K562 (cell line): ENCODE measurements around the gene WDR64. TPM values are rescaled to one million over a fixed set of nuclear protein-coding genes. Genes with fewer than 3 reads are reported as not detected.

Source experiments
- ATAC-seq: fragments of 200-7000 bp; cut with Tn5 transposase; 3 replicates; pipeline ENCODE4 v1.9.1; 2020; ENCODE audit warnings: moderate library complexity
- BruUV-seq: library from RNA; stranded (reverse); fragments of 400-500 nt; replicated peaks from 2 replicates; lab custom pipeline; 2021; lab: Mats Ljungman, UMichigan
- CTCF ChIA-PET: fragments of 300-600 bp; formaldehyde crosslinking; extraction: SDS; loops from one replicate; lab custom pipeline; 2021; ENCODE audit warnings: low intra/inter-chr PET ratio; lab: Yijun Ruan, JAX
- POLR2A ChIA-PET: fragments of 300-600, 350-650 bp; sonication (Branson Sonifier 250); formaldehyde crosslinking; extraction: SDS; loops from one replicate; lab custom pipeline; 2021; ENCODE audit warnings: antibody characterized with exemption, inconsistent platforms; lab: Yijun Ruan, JAX
- DNase-seq, 4 experiments: peaks; one replicate each; pipeline versions ENCODE4 v3.0.0 to v3.0.0-alpha.2; 2011 to 2018; ENCODE audit warnings: low spot score in 3 of 4, mixed read lengths in 3 of 4; ENCODE audit errors: extremely low read depth in 1 of 4
- FAIRE-seq: peaks from 2 replicates; lab custom pipeline; 2011; peaks lifted over from hg19 to GRCh38; lab: Jason Lieb, UNC
- H2AFZ ChIP-seq: 2 replicates; pipeline ENCODE4 v1.6.0; 2011; ENCODE audit warnings: low read depth, low read length, control low read depth, inconsistent platforms
- H3K27ac ChIP-seq: fragments of 200-600 bp; 3 replicates; pipeline ENCODE4 v1.8.0; 2011; ENCODE audit warnings: low read depth, mild to moderate bottlenecking, control low read depth, inconsistent platforms, low read length, moderate library complexity, mixed read lengths; ENCODE audit errors: extremely low read depth
- H3K27me3 ChIP-seq, 2 experiments: fragments of 300-600 bp in 1 of 2; 2 replicates in 1 of 2; 3 replicates in 1 of 2; pipeline versions ENCODE4 v1.6.0 to v1.8.0; 2011; ENCODE audit warnings: inconsistent platforms in 2 of 2, low read length in 2 of 2, mild to moderate bottlenecking in 1 of 2, mixed read lengths in 1 of 2, moderate library complexity in 1 of 2; ENCODE audit not compliant: control insufficient read depth in 2 of 2, insufficient read depth in 2 of 2
- H3K36me3 ChIP-seq: fragments of 300-600 bp; 3 replicates; pipeline ENCODE4 v1.8.0; 2011; ENCODE audit warnings: mild to moderate bottlenecking, low read length, inconsistent platforms; ENCODE audit not compliant: control insufficient read depth, insufficient read depth
- H3K4me1 ChIP-seq, 2 experiments: fragments of 200-600 bp in 1 of 2; replicated peaks in 1 of 2; 2 replicates in 1 of 2; 3 replicates in 1 of 2; pipeline versions ENCODE4 v1.5.1 to v1.8.0; 2011; ENCODE audit warnings: inconsistent platforms in 2 of 2, low read length in 2 of 2, mild to moderate bottlenecking in 1 of 2, mixed read lengths in 1 of 2, moderate library complexity in 1 of 2; ENCODE audit not compliant: control insufficient read depth in 2 of 2, insufficient read depth in 2 of 2
- H3K4me2 ChIP-seq: 2 replicates; pipeline ENCODE4 v1.6.1; 2011; ENCODE audit warnings: low read length, control low read depth, inconsistent platforms, mixed read lengths; ENCODE audit not compliant: insufficient read depth
- H3K4me3 ChIP-seq: fragments of 200-600 bp; sonication (generic), shearing (Covaris generic); 2 replicates; pipeline ENCODE4 v1.5.1; 2016; ENCODE audit warnings: control low read depth, inconsistent platforms
- H3K79me2 ChIP-seq: fragments of 200-600 bp; 3 replicates; pipeline ENCODE4 v1.8.0; 2011; ENCODE audit warnings: low read length, inconsistent platforms; ENCODE audit not compliant: control insufficient read depth, insufficient read depth
- H3K9ac ChIP-seq, 2 experiments: 2 replicates each; pipeline versions ENCODE4 v1.6.0 to v1.6.1; 2011; ENCODE audit warnings: low read depth in 2 of 2, low read length in 2 of 2, control low read depth in 1 of 2, inconsistent platforms in 1 of 2, mild to moderate bottlenecking in 1 of 2, mixed read lengths in 1 of 2; ENCODE audit not compliant: insufficient read depth in 1 of 2
- H3K9me1 ChIP-seq: one replicate; pipeline ENCODE4 v1.6.0; 2011; ENCODE audit warnings: inconsistent platforms, mild to moderate bottlenecking, low read length, moderate library complexity; ENCODE audit not compliant: control insufficient read depth, insufficient read depth
- H3K9me3 ChIP-seq: replicated peaks from 2 replicates; pipeline ENCODE4 v1.5.1; 2011; ENCODE audit warnings: low read depth, low read length, inconsistent platforms; ENCODE audit not compliant: control insufficient read depth, insufficient read depth
- H4K20me1 ChIP-seq: replicated peaks from 2 replicates; pipeline ENCODE4 v1.6.1; 2011; ENCODE audit warnings: low read length, inconsistent platforms, mixed read lengths; ENCODE audit not compliant: control insufficient read depth, insufficient read depth
- BACH1 ChIP-seq: fragments of 200-800 bp; sonication (Bioruptor generic); IDR thresholded peaks from 2 replicates; pipeline ENCODE4 v1.6.1; 2016; ENCODE audit warnings: missing genetic modification characterization, missing compliant biosample characterization
- NR2C1 ChIP-seq, 2 experiments: fragments of 450-650 bp; IDR thresholded peaks; 2 replicates each; pipeline ENCODE4 v1.6.1; 2017; ENCODE audit warnings: mild to moderate bottlenecking in 2 of 2, antibody characterized with exemption in 1 of 2, inconsistent platforms in 1 of 2, missing compliant biosample characterization in 1 of 2, missing genetic modification characterization in 1 of 2
- SETDB1 ChIP-seq: IDR thresholded peaks from one replicate; pipeline ENCODE4 v1.6.1; 2012; ENCODE audit warnings: low read length, control low read depth, inconsistent platforms
- SMAD2 ChIP-seq: fragments of 150-350 bp; IDR thresholded peaks from 2 replicates; pipeline ENCODE4 v1.6.1; 2014; ENCODE audit warnings: low read depth, mild to moderate bottlenecking, low read length
- XRCC5 ChIP-seq: fragments of 200-400 bp; formaldehyde crosslinking; IDR thresholded peaks from 2 replicates; pipeline ENCODE4 v1.6.1; 2017; ENCODE audit warnings: low read depth, mild to moderate bottlenecking, low read length
- ZFP36 ChIP-seq: fragments of 150-350 bp; IDR thresholded peaks from 2 replicates; pipeline ENCODE4 v1.6.1; 2018; ENCODE audit warnings: low read length, low read depth; ENCODE audit not compliant: partially characterized antibody
- ZNF133 ChIP-seq: fragments of 250-450 bp; sonication (Bioruptor Pico); IDR thresholded peaks from 2 replicates; pipeline ENCODE4 v1.4.0; 2020; ENCODE audit warnings: mild to moderate bottlenecking
- ZNF445 ChIP-seq: fragments of 250-450 bp; sonication (Bioruptor Pico); IDR thresholded peaks from 2 replicates; pipeline ENCODE4 v1.4.0; 2020; ENCODE audit warnings: low read depth, mild to moderate bottlenecking, moderate library complexity
- WGBS: fragments of 100-300 bp; shearing (Covaris generic); methylation state at CpG from one replicate; pipeline ENCODE4 v1.1.6; 2016; ENCODE audit warnings: low coverage, mixed read lengths; ENCODE audit not compliant: insufficient coverage; ENCODE audit errors: missing lambda C conversion rate; 5-methylcytosine and 5-hydroxymethylcytosine counted together
- in situ Hi-C: fragments of 300-500 bp; cut with MboI; formaldehyde crosslinking; loops from 4 replicates; pipeline ENCODE4 v1.15.0; 2018; ENCODE audit warnings: inconsistent platforms, mixed read lengths
- intact Hi-C: fragments of 100-400 bp; cut with micrococcal nuclease; formaldehyde crosslinking; loops from 2 replicates; pipeline ENCODE4 v1.14.2; 2022
- polyA plus RNA-seq, 8 experiments: library from polyadenylated mRNA; depleted of rRNA in 4 of 8; stranded (reverse) in 5 of 8; unstranded in 3 of 8; fragments of >200 nt; fragmentation: Nextera tagmentation in 2 of 8; fragmentation: Illumina TruSeq in 1 of 8; extraction: Ambion mirVana in 2 of 8; extraction: Trizol in 1 of 8; gene quantifications; 2 replicates each; pipeline versions ENCODE4 v1.2.1 to v1.2.3, GENCODE V29; 2011 to 2014; ENCODE audit warnings: inconsistent platforms in 1 of 8, missing spikeins in 1 of 8
- total RNA-seq, 7 experiments: library from RNA; depleted of rRNA in 6 of 7; stranded (reverse); fragments of >200 nt in 6 of 7; fragmentation: Illumina TruSeq in 2 of 7; extraction: Trizol in 2 of 7; gene quantifications; 2 replicates each; pipeline versions ENCODE4 v1.2.1 to v1.2.3, GENCODE V29; 2011 to 2021; ENCODE audit warnings: low replicate concordance in 1 of 7
- TF ChIP-seq, protein P1 (sequence below): sonication (generic); formaldehyde crosslinking; IDR thresholded peaks from 2 replicates; pipeline ENCODE4 v1.8.0; 2022; ENCODE audit warnings: mild to moderate bottlenecking, missing genetic modification reagents
- TF ChIP-seq, protein P2 (sequence below): fragments of 250-450 bp; sonication (Bioruptor Pico); IDR thresholded peaks from 2 replicates; pipeline ENCODE4 v1.8.0; 2022; ENCODE audit warnings: moderate library complexity, mild to moderate bottlenecking, inconsistent platforms

Gene WDR64
- total and polyA plus RNA-seq, 9 of the 15 experiments (the other 6 are each of a cell fraction or from before 2014, with no cell fraction given) = 0.06 to 0.29 (median 0.19) TPM; not detected in 5

DNA sequence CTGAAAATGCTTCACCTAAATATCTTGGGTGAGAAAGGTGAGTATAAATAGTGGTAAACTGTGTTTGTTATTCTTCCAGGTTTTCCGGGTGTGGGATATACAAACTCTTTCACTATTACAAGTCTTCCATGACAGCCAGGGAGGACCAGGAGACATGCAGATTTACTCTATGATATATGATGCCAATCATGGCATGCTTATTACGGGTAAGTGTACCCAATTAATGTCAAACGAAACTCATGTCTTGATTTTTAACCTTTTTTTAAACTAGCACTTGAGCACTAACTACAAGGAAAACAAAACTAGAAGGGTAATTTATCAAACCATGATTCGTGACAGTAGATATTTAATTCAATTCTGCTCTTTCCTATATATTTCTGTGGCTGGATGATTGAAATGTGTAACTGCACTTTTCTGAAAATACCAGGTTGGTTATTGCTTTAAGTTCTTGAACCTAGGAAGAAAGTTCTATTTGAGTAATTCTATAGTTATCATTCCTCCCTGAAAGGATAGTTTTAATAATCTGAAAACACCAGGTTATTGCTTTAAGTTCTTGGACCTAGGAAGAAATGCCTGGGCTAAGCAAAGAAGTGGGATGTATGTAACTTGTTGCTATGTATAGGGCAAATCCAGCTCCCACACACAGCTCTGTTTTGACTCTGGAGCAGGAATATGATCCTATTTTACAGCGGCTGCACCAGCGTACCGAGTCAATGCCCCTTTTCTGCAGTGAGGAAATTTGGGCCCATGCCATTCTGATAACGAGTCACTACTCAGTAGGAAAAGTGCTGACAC lies 86.4 kb downstream of the WDR64 start:
- TF ChIP-seq, protein P1, sequence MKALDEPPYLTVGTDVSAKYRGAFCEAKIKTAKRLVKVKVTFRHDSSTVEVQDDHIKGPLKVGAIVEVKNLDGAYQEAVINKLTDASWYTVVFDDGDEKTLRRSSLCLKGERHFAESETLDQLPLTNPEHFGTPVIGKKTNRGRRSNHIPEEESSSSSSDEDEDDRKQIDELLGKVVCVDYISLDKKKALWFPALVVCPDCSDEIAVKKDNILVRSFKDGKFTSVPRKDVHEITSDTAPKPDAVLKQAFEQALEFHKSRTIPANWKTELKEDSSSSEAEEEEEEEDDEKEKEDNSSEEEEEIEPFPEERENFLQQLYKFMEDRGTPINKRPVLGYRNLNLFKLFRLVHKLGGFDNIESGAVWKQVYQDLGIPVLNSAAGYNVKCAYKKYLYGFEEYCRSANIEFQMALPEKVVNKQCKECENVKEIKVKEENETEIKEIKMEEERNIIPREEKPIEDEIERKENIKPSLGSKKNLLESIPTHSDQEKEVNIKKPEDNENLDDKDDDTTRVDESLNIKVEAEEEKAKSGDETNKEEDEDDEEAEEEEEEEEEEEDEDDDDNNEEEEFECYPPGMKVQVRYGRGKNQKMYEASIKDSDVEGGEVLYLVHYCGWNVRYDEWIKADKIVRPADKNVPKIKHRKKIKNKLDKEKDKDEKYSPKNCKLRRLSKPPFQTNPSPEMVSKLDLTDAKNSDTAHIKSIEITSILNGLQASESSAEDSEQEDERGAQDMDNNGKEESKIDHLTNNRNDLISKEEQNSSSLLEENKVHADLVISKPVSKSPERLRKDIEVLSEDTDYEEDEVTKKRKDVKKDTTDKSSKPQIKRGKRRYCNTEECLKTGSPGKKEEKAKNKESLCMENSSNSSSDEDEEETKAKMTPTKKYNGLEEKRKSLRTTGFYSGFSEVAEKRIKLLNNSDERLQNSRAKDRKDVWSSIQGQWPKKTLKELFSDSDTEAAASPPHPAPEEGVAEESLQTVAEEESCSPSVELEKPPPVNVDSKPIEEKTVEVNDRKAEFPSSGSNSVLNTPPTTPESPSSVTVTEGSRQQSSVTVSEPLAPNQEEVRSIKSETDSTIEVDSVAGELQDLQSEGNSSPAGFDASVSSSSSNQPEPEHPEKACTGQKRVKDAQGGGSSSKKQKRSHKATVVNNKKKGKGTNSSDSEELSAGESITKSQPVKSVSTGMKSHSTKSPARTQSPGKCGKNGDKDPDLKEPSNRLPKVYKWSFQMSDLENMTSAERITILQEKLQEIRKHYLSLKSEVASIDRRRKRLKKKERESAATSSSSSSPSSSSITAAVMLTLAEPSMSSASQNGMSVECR (CRISPR knock-in tag) = no peak
- TF ChIP-seq XRCC5 = no peak
- TF ChIP-seq SMAD2 = no peak
- TF ChIP-seq, protein P2, sequence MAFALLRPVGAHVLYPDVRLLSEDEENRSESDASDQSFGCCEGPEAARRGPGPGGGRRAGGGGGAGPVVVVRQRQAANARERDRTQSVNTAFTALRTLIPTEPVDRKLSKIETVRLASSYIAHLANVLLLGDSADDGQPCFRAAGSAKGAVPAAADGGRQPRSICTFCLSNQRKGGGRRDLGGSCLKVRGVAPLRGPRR (CRISPR knock-in tag) = no peak
- TF ChIP-seq SETDB1 = no peak
- TF ChIP-seq ZNF445 (CRISPR knock-in tag) = no peak
- TF ChIP-seq NR2C1 (IDR thresholded peaks at IDR 0.05) = no peak
- no peak for TF ChIP-seq NR2C1 (tag; IDR thresholded peaks at IDR 0.05)
- TF ChIP-seq BACH1 (tag) = no peak
- no peak for TF ChIP-seq ZFP36
- no peak for TF ChIP-seq ZNF133 (CRISPR knock-in tag)
- Histone ChIP-seq H3K9me3 (no peaks in the 10 kb centered on the region), H3K4me2 (no peak overlapping the region), H4K20me1 (no peaks in the 10 kb centered on the region), H3K4me1 (peaks cover 11 to 22% of the 10 kb centered on the region in 2 experiments), H3K4me3 (no peak overlapping the region), H3K27me3 (no peaks in the 10 kb centered on the region), H3K36me3 (no peaks in the 10 kb centered on the region), H2AFZ (no peak overlapping the region), H3K79me2 (no peaks in the 10 kb centered on the region), H3K27ac (no peak overlapping the region), H3K9me1 (no peaks in the 10 kb centered on the region), H3K9ac (no peak overlapping the region)
- DNase-seq (no peak), FAIRE-seq (no peak), ATAC-seq (no peak)
- POLR2A ChIA-PET = no interaction called here
- no TSS peak for BruUV-seq
- intact Hi-C loops = no loop called here
- in situ Hi-C loops = no loop called here
- CTCF ChIA-PET = no interaction called here
- WGBS = 48% methylated on average over 8 of the region's 8 CpGs
